GM19463 (cell line): ENCODE results near the gene MUC6.

Experiments used
- ATAC-seq: cut with Tn5 transposase; IDR thresholded peaks from one replicate; pipeline ENCODE4 v1.9.1; 2021; ENCODE audit warnings: mild to moderate bottlenecking, moderate library complexity; ENCODE audit not compliant: unreplicated experiment

Gene MUC6

GRCh38 chr11:1009991-1010390 lies 26.5 kb downstream of the MUC6 start:
- ATAC-seq = no peak

GRCh38 chr11:1009371-1009770 lies 27.1 kb downstream of the MUC6 start:
- no peak for ATAC-seq

GRCh38 chr11:1008803-1009145 lies 27.7 kb downstream of the MUC6 start:
- no peak for ATAC-seq

- ATAC-seq = no peak
Measured at GRCh38 chr11:1008001-1008802, 28.3 kb downstream of the MUC6 start.

- no peak for ATAC-seq
Measured at GRCh38 chr11:1007279-1007678, 29.2 kb downstream of the MUC6 start.

GRCh38 chr11:1006762-1007161 lies 29.8 kb downstream of the MUC6 start:
- no peak for ATAC-seq

GRCh38 chr11:1005928-1006327 lies 30.6 kb downstream of the MUC6 start:
- ATAC-seq = no peak

GRCh38 chr11:1003159-1003558 lies 33.4 kb downstream of the MUC6 start:
- no peak for ATAC-seq

- ATAC-seq = no peak
Measured at GRCh38 chr11:1002406-1002984, 34.0 kb downstream of the MUC6 start.

- ATAC-seq = no peak
Measured at GRCh38 chr11:1001617-1002405, 34.7 kb downstream of the MUC6 start.

GRCh38 chr11:1000357-1001278 lies 35.9 kb downstream of the MUC6 start:
- no peak for ATAC-seq

- no peak for ATAC-seq
Measured at GRCh38 chr11:999009-999408, 37.5 kb downstream of the MUC6 start.

- ATAC-seq = no peak
Measured at GRCh38 chr11:997907-998306, 38.6 kb downstream of the MUC6 start.

- no peak for ATAC-seq
Measured at GRCh38 chr11:996681-997080, 39.8 kb downstream of the MUC6 start.

GRCh38 chr11:995752-996420 lies 40.6 kb downstream of the MUC6 start:
- peak; percentile 86 for ATAC-seq

- no peak for ATAC-seq
Measured at GRCh38 chr11:995044-995751, 41.3 kb downstream of the MUC6 start.

GRCh38 chr11:993632-994167 lies 42.8 kb downstream of the MUC6 start:
- no peak for ATAC-seq

GRCh38 chr11:992577-992976 lies 43.9 kb downstream of the MUC6 start:
- no peak for ATAC-seq

- no peak for ATAC-seq
Measured at GRCh38 chr11:991711-992307, 44.7 kb downstream of the MUC6 start.
